RWPE1 (cell line): ENCODE measurements around the gene CLCN7.

ENCODE experiments used
- CTCF ChIA-PET: fragments of 350-600 bp; sonication (Branson Sonifier 250); formaldehyde crosslinking; extraction: SDS; loops from one replicate; lab custom pipeline; 2021; lab: Yijun Ruan, JAX
- POLR2A ChIA-PET: fragments of 400-600 bp; formaldehyde crosslinking; extraction: SDS; loops from one replicate; lab custom pipeline; 2020; ENCODE audit warnings: antibody characterized with exemption; ENCODE audit not compliant: low non-redundant PET; lab: Yijun Ruan, JAX
- DNase-seq: peaks from one replicate; pipeline ENCODE4 v3.0.0; 2012; ENCODE audit warnings: low spot score
- H3K27ac ChIP-seq: fragments of 450-650 bp; 2 replicates; pipeline ENCODE4 v1.5.1; 2017
- CTCF ChIP-seq: fragments of 450-650 bp; conservative IDR thresholded peaks from 2 replicates; pipeline ENCODE4 v1.5.1; 2017; ENCODE audit warnings: low read depth, mild to moderate bottlenecking

Gene CLCN7

GRCh38 chr16:1434644-1435592 lies 39.9 kb downstream of the CLCN7 start:
- TF ChIP-seq CTCF = no peak
- no peak for DNase-seq
- CTCF ChIA-PET = interaction anchor here (0.6 kb wide), 2 partner anchors 202 to 766 kb away, joined by 4 to 6 read pairs; no protein-coding TSS in a partner anchor
- H3K27ac ChIP-seq = no peak overlapping the region
- POLR2A ChIA-PET = no interaction called here

GRCh38 chr16:1433756-1434155 lies 41.1 kb downstream of the CLCN7 start:
- ChIA-PET POLR2A (no interaction called here), CTCF (interaction anchor here (0.5 kb wide), 1 partner anchor 49 kb away, joined by 3 read pairs; no protein-coding TSS in a partner anchor)
- DNase-seq = no peak
- TF ChIP-seq CTCF = no peak
- H3K27ac ChIP-seq = no peak overlapping the region

GRCh38 chr16:1433263-1433560 lies 41.6 kb downstream of the CLCN7 start:
- TF ChIP-seq CTCF = no peak
- H3K27ac ChIP-seq = no peak overlapping the region
- POLR2A ChIA-PET = no interaction called here
- CTCF ChIA-PET = no interaction called here
- DNase-seq = no peak

GRCh38 chr16:1432388-1433262 lies 42.2 kb downstream of the CLCN7 start:
- TF ChIP-seq CTCF = no peak
- DNase-seq = no peak
- CTCF ChIA-PET = no interaction called here
- POLR2A ChIA-PET = no interaction called here
- no peak overlapping the region for H3K27ac ChIP-seq

GRCh38 chr16:1431497-1432270 lies 43.1 kb downstream of the CLCN7 start:
- DNase-seq = no peak
- no peak for TF ChIP-seq CTCF
- H3K27ac ChIP-seq = no peak overlapping the region
- POLR2A ChIA-PET = no interaction called here
- CTCF ChIA-PET = no interaction called here
